Measurements from ENCODE around the gene KLHL24.
"Not testable (repeated sequence)": the region's sequence is repeated elsewhere in the genome, so short reads cannot be mapped to it uniquely, and the experiment has no call there.

The KLHL24 gene

DNA sequence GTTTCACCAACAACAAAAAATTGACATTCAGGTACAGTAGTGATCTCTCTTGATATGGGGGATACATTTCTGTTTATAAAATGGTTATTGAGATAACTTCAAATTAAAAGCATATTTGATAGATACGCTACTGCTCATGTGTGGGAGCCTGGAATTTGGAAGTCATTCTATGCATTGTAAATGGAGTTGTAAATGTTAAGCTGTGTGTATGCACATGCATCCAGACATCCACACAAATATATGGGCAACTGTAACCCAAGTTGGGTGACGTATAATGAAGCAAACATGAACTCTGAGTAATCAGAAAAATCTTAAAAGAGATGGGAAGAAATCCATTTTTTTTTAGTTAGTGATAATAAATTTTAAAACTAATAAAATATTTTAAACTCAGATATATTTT, 9.8 kb downstream of the KLHL24 start:
- H3K9me3 Mint-ChIP-seq: peaks cover 3% of the 10 kb centered on the region
- peaks cover 31% of the 10 kb centered on the region for H3K36me3 Mint-ChIP-seq (ENCODE audit: low read depth)
- H3K4me3 Mint-ChIP-seq: no peak overlapping the region
- H3K27ac Mint-ChIP-seq: no peak overlapping the region
- no peaks in the 10 kb centered on the region for H3K27me3 Mint-ChIP-seq
- peaks cover 16% of the 10 kb centered on the region for H3K4me1 Mint-ChIP-seq (ENCODE audit: low read depth)

DNA sequence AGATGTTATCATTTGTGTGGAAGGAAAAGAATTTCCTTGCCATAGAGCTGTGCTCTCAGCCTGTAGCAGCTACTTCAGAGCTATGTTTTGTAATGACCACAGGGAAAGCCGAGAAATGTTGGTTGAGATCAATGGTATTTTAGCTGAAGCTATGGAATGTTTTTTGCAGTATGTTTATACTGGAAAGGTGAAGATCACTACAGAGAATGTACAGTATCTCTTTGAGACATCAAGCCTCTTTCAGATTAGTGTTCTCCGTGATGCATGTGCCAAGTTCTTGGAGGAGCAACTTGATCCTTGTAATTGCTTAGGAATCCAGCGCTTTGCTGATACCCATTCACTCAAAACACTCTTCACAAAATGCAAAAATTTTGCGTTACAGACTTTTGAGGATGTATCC, 15.1 kb downstream of the KLHL24 start:
- Mint-ChIP-seq H3K4me1 (ENCODE audit: low read depth) (no peaks in the 10 kb centered on the region), H3K27ac (no peak overlapping the region), H3K27me3 (no peaks in the 10 kb centered on the region), H3K36me3 (ENCODE audit: low read depth) (peaks cover 67% of the 10 kb centered on the region), H3K9me3 (peaks cover 28% of the 10 kb centered on the region), H3K4me3 (no peak overlapping the region)

DNA sequence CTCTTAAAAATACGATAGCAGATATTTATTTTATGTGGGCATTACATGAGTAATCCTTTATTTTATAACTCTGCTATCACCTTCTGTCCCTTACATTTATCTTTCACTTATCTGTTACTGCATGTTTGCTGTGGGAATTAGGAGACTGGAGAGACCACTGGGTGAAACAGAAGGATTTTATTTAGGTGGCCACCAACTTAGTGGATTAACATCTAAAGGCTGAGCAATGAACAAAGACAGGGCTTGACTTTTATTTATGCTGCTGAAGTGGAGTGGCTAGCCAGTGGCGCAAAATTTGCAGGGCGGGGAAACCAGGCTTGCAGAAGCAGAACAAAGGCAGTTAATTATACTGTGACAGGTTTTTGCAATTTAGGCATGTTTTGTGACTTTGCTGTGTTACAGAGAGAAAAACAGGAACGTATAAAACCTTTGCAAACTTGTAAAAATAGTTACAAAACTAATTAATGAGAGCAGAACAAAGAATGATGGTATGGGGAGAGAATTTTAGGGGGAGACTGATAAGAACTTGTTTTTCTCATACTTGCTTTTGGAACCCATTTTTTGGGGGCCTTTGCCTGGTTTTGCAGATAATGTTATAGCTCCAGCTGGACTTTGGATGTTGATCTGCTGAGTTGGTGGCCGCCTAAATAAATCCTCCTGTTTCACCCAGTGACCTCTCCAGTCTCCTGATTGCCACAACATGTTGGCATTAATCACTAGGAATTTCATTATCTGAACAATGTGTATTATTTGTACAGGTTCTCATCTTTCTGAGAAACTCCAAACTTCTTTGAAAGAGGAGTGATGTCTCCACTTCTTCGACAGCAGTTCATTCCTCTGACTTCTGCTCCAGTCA, 18.0 kb downstream of the KLHL24 start:
- Mint-ChIP-seq H3K4me3 (no peak overlapping the region), H3K4me1 (ENCODE audit: low read depth) (peaks cover 7% of the 10 kb centered on the region), H3K27me3 (no peaks in the 10 kb centered on the region), H3K9me3 (peaks cover 36% of the 10 kb centered on the region), H3K27ac (no peak overlapping the region), H3K36me3 (ENCODE audit: low read depth) (peaks cover 68% of the 10 kb centered on the region)

DNA sequence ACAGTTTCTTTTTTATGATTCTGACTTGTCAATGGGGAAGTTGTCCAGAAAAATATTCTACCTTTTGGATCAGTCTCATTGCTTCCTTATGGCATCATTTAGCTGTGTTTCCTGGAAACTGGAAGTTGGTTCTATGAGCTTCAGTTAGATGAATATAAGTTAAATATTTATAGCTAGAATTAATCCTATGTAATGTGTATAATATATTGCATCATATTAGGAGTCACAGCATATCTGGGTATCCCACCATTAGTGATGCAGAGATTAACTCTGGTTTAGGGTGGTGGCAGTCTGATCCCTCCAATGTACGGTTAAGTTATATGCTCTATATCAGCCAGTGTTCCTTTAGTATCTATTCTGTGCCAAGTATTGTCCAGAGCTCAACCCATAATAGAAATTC, 19.3 kb downstream of the KLHL24 start:
- no peak overlapping the region for H3K4me3 Mint-ChIP-seq
- peaks cover 34% of the 10 kb centered on the region for H3K9me3 Mint-ChIP-seq
- peaks cover 13% of the 10 kb centered on the region for H3K4me1 Mint-ChIP-seq (ENCODE audit: low read depth)
- peaks cover 59% of the 10 kb centered on the region for H3K36me3 Mint-ChIP-seq (ENCODE audit: low read depth)
- no peaks in the 10 kb centered on the region for H3K27me3 Mint-ChIP-seq
- H3K27ac Mint-ChIP-seq: no peak overlapping the region

DNA sequence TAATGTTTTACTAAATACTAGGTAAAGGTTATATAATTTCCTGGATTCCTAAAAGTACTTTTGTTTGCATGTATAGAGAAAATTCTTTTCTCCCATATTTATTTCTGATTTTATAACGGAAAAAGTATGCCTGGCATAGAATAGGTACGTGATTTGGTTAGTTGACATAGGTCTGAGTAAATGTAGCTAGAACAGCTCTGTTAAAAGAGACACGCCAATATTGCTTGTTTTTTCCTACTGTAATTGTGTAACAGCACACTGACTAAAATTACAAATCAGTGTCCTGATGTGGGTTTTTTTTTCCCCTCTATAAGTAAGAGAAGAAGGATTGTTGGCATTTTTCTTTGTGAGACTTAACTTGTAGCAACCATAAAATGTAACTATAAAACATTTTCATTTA, 26.7 kb downstream of the KLHL24 start:
- Mint-ChIP-seq H3K4me1 (ENCODE audit: low read depth) (peaks cover 25% of the 10 kb centered on the region), H3K27ac (no peak overlapping the region)

DNA sequence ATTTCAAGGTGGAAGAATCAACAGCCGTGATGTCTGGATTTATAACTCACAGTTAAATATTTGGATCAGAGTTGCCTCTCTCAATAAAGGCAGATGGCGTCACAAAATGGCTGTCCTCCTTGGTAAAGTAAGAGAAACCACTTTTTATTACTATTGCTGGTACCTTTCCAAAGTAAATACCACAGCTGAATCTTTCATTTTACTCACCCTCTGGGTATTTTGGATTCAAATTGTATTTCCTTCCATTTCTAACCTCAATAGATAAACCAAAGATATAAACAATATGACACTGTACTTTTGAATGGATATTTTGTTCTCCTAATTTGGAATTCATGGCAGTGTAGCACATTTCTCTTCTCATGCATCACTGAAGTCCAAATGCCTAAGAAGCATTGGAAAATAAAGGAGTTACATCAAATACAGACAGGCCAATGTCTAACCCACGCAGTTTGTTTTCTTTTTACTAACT, 29.5 kb downstream of the KLHL24 start:
- H3K4me3 Mint-ChIP-seq: no peak overlapping the region
- H3K27me3 Mint-ChIP-seq: no peaks in the 10 kb centered on the region
- peaks cover 26% of the 10 kb centered on the region for H3K36me3 Mint-ChIP-seq (ENCODE audit: low read depth)
- peaks cover 14% of the 10 kb centered on the region for H3K4me1 Mint-ChIP-seq (ENCODE audit: low read depth)
- H3K9me3 Mint-ChIP-seq: no peaks in the 10 kb centered on the region
- H3K27ac Mint-ChIP-seq: no peak overlapping the region

More for the DNA sequence above, 26.7 kb downstream of the KLHL24 start:
- H3K27me3 Mint-ChIP-seq: no peaks in the 10 kb centered on the region
- peaks cover 32% of the 10 kb centered on the region for H3K36me3 Mint-ChIP-seq (ENCODE audit: low read depth)
- H3K4me3 Mint-ChIP-seq: no peak overlapping the region
- H3K9me3 Mint-ChIP-seq: no peaks in the 10 kb centered on the region

DNA sequence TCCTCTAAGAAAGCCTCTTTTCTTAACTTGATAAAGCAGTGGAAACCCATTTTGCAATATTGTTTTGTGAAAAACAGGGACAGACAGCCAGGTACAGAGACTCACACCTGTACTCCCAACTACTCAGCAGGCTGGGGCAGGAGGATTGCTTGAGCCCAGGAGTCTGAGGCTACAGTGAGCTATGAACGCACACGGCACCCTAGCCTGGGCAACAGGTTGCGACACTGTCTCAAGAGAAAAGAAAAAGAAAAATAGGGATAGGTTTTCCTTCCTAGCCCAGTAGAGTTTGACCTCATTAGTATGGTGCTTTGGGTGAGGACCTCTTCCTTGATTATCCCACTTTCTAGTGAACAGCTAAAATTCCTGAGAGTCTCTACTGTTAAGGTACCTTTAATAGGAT, 44.6 kb downstream of the KLHL24 start:
- Mint-ChIP-seq H3K36me3 (ENCODE audit: low read depth) (peaks cover 4% of the 10 kb centered on the region), H3K4me3 (no peak overlapping the region), H3K27ac (no peak overlapping the region), H3K4me1 (ENCODE audit: low read depth) (peaks cover 6% of the 10 kb centered on the region), H3K27me3 (no peaks in the 10 kb centered on the region), H3K9me3 (no peaks in the 10 kb centered on the region)

DNA sequence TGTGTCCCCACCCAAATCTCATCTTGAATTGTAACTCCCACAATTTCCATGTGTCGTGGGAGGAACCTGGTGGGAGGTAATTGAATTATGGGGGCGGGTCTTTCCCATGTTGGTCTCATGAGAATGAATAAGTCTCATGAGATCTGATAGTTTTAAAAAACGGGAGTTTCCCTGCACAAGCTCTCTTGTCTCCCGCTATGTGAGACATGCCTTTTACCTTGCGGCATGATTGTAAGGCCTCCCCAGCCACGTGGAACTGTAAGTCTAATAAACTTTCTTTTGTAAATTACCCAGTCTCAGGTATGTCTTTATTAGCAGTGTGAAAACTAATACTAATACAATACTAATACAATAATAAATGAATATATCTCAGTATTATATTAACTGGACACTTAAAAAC, 52.3 kb downstream of the KLHL24 start:
- Mint-ChIP-seq H3K27me3 (no peaks in the 10 kb centered on the region), H3K4me1 (ENCODE audit: low read depth) (no peaks in the 10 kb centered on the region), H3K36me3 (ENCODE audit: low read depth) (no peaks in the 10 kb centered on the region), H3K27ac (no peak overlapping the region), H3K9me3 (no peaks in the 10 kb centered on the region), H3K4me3 (no peak overlapping the region)

DNA sequence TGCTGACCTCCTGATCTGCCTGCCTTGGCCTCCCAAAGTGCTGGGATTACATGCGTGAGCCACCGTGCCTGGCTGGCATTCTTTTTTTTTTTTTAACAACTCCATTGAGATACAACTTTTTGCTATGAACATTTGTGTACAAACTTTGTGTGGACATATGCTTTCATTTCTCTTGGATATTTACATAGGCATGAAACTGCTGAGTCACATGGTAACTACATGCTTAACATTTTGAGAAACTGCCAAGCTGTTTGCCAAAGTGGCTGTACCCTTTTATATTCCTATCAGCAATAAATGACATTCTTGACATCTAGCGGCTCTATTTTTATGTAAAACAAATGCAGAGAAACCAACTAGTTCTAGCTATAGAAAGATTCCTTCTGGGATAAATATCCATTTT, 53.5 kb downstream of the KLHL24 start:
- Mint-ChIP-seq H3K36me3 (ENCODE audit: low read depth) (no peaks in the 10 kb centered on the region), H3K4me3 (no peak overlapping the region)

DNA sequence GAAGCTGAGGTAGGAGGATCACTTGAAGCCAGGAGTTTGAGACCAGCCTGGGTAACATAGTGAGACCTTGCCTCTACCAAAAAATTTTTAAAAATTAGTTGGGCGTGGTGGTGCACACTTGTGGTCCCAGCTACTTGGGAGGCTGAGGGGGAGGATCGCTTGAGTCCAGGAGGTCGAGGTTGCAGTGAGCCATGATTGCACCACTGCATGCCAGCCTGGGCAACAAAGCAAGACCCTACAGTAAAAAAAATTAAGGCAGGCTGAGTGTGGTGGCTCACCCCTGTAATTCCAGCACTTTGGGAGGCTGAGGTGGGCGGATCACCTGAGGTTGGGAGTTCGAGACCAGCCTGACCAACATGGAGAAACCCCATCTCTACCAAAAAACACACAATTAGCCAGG, 54.2 kb downstream of the KLHL24 start:
- not testable (repeated sequence) for H3K27me3 Mint-ChIP-seq; H3K27ac Mint-ChIP-seq; H3K4me3 Mint-ChIP-seq; H3K36me3 Mint-ChIP-seq (ENCODE audit: low read depth); H3K9me3 Mint-ChIP-seq; H3K4me1 Mint-ChIP-seq (ENCODE audit: low read depth)

More for the DNA sequence above, 53.5 kb downstream of the KLHL24 start:
- no peak overlapping the region for H3K27ac Mint-ChIP-seq
- H3K9me3 Mint-ChIP-seq: no peaks in the 10 kb centered on the region
- H3K4me1 Mint-ChIP-seq (ENCODE audit: low read depth): no peaks in the 10 kb centered on the region
- H3K27me3 Mint-ChIP-seq: no peaks in the 10 kb centered on the region

DNA sequence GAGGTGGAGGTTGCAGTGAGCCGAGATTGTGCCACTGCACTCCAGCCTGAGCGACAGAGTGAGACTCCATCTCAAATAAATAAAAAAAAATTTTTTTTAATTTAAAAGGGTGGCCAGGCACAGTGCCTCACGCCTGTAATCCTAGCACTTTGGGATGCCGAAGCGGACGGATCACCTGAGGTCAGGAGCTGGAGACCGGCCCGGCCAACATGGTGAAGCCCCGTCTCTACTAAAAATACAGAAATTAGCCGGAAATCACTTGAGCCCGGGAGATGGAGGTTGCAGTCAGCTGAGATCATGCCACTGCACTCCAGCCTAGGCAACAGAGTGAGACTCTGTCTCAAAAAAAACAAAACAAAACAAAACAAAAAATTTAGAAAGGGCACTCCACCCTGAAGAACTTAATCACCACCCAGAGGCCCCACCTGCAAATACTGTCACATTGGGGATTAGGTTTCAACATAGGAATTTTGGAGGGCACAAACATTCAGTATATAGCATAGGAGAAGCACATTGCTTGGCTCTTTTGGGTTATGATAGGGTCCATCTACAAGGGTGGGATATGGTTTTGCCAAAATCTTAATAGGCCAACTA, 55.1 kb downstream of the KLHL24 start:
- Mint-ChIP-seq H3K4me1 (ENCODE audit: low read depth) (no peaks in the 10 kb centered on the region), H3K27ac (no peak overlapping the region), H3K27me3 (no peaks in the 10 kb centered on the region), H3K4me3 (no peak overlapping the region), H3K36me3 (ENCODE audit: low read depth) (no peaks in the 10 kb centered on the region), H3K9me3 (no peaks in the 10 kb centered on the region)

DNA sequence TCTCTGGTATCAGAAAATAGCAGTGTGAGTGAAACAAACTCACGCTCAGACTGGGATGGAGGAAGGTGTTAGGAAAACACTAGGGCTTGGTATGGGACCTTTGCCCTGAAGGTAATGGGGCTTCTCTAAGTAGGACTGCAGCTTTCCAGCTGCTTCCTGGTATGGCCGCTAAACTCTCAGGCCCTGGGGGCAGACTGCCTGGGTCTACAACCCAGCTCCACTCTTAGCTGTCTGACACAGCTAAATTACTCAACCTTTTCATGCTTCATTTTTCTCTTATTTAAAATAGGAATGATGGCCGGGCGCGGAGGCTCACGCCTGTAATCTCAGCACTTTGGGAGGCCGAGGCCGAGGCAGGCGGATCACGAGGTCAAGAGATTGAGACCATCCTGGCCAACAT, 57.0 kb downstream of the KLHL24 start:
- no peak overlapping the region for H3K27ac Mint-ChIP-seq
- no peaks in the 10 kb centered on the region for H3K9me3 Mint-ChIP-seq
- no peaks in the 10 kb centered on the region for H3K36me3 Mint-ChIP-seq (ENCODE audit: low read depth)
- H3K4me1 Mint-ChIP-seq (ENCODE audit: low read depth): peaks cover 7% of the 10 kb centered on the region
- H3K27me3 Mint-ChIP-seq: no peaks in the 10 kb centered on the region
- H3K4me3 Mint-ChIP-seq: no peak overlapping the region

DNA sequence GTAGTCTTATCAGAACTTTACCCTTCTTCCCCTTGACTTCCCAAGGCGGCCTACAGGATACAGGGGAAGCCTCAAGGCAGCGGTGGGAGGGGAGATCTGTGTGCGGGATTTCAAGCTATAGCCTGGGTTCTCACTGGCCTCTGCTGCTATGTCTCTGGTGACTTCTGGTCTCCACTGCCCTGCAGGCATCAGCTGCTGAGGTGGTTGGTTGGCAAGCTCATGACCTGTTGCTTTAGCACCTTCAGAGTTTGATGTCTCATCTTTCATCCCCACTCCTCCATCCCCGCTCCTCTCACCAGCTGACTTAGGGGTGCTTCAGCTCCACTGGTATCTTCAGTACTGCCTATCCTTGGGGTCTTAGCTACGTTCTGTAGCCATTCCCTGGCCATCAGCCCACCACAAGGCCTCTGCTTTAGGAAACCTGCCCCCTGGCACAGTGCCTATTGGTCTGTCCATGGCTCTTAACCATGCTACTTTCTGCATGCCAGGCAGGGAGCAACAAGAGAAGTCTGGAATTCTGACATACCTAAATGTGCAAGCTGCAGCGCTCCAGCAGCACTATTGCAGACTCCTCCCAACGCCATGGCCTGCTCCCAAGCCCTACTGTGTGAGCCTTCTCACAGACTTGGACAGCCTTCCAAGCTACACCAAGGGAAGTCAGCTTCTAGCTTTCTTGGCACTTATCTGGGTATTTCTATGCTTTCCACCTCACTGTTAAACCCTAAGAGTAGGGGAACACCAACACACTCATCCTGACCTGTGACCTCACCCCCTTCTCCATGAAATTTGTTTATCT, 60.3 kb downstream of the KLHL24 start:
- H3K27ac Mint-ChIP-seq: no peak overlapping the region
- no peak overlapping the region for H3K4me3 Mint-ChIP-seq
- H3K4me1 Mint-ChIP-seq (ENCODE audit: low read depth): peaks cover 32% of the 10 kb centered on the region
- H3K27me3 Mint-ChIP-seq: no peaks in the 10 kb centered on the region
- H3K9me3 Mint-ChIP-seq: no peaks in the 10 kb centered on the region
- H3K36me3 Mint-ChIP-seq (ENCODE audit: low read depth): peaks cover 20% of the 10 kb centered on the region

DNA sequence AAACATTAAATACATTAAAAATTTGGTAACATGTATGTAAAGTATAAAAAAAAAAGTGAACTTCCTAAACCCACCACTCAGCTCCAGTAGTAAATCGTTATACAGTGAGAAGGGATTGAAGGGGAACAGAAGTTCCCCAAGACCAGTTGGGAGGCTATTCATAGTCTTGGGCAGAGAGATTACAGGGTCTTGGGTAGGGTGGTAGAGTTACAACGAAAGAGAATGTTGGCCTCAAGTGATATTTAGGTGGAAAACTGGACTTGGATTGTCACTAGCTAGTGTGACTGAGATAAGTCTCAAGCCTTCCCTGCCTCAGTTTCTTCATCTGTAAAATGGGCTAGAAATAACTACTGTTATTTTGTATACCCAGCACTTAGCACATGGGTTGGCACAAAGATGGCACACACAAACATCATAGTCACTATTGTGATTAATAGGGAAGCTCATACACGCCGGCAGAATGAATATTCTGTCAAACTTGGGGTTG, 61.7 kb downstream of the KLHL24 start:
- peak overlapping the region; percentile 86 for H3K4me3 Mint-ChIP-seq
- H3K4me1 Mint-ChIP-seq (ENCODE audit: low read depth): peaks cover 38% of the 10 kb centered on the region
- peak overlapping the region; percentile 91 for H3K27ac Mint-ChIP-seq
- H3K36me3 Mint-ChIP-seq (ENCODE audit: low read depth): peaks cover 29% of the 10 kb centered on the region
- no peaks in the 10 kb centered on the region for H3K9me3 Mint-ChIP-seq
- no peaks in the 10 kb centered on the region for H3K27me3 Mint-ChIP-seq
